ENCODE results near the gene LRRC8E.

DNA sequence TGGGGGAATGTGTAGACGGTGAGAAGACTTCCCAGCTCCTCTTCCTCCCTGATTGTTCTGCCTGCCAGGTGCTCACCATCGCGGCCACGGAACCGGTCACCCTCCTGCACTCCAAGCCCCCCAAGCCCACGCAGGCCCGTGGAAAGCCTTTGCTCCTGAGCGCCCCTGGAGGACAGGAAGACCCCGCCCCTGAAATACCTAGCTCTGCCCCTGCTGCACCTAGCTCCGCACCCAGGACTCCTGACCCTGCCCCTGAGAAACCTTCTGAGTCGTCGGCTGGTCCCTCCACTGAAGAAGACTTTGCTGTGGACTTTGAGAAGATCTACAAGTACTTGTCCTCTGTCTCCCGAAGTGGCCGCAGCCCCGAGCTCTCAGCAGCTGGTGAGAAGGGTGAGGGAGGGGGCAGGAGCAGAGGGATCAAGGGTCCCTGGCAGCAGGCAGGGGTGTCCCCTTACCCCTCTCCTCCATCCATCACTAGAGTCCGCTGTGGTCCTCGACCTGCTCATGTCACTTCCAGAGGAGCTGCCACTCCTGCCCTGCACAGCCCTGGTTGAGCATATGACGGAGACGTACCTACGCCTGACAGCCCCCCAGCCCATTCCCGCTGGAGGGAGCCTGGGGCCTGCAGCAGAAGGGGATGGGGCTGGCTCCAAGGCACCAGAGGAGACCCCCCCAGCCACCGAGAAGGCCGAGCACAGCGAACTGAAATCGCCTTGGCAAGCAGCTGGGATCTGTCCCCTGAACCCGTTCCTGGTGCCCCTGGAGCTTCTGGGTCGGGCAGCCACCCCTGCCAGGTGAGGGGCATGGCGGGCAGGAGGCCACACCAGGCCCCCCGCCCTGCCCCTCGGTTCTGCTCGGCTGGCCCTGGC lies 33.9 kb downstream of the LRRC8E start:
- no peak for TF ChIP-seq POLR2A (IDR thresholded peaks at IDR 0.05; ENCODE audit: low read length)
- TF ChIP-seq GATA1 (IDR thresholded peaks at IDR 0.05; ENCODE audit: low read depth, low read length), result no peak

Measured in erythroblast (primary cell).